AG04450 (cell line): ENCODE results near the gene SLC37A2. TPM values are rescaled to one million over a fixed set of nuclear protein-coding genes. Genes with fewer than 3 reads are reported as not detected.
A peak's percentile ranks its signal among the peaks of the same experiment; 100 is the strongest.

Experiments used
- CTCF ChIA-PET: fragments of 300-600, 350-600 bp; formaldehyde crosslinking; extraction: SDS; loops from one replicate; lab custom pipeline; 2022; ENCODE audit warnings: antibody characterized with exemption, inconsistent platforms; lab: Charles Lee
- POLR2A ChIA-PET: fragments of 350-600 bp; formaldehyde crosslinking; extraction: SDS; loops from one replicate; lab custom pipeline; 2021; ENCODE audit warnings: antibody characterized with exemption, inconsistent platforms; lab: Yijun Ruan, JAX
- DNase-seq: peaks from one replicate; pipeline ENCODE4 v3.0.0-alpha.2; 2011; ENCODE audit warnings: low read depth, low spot score
- H3K27ac ChIP-seq: one replicate; pipeline ENCODE4 v1.5.1; 2012; ENCODE audit warnings: low read depth, low read length, control low read depth
- H3K27me3 ChIP-seq: one replicate; pipeline ENCODE4 v1.6.0; 2012; ENCODE audit warnings: low read length; ENCODE audit not compliant: control insufficient read depth, insufficient read depth
- H3K4me3 ChIP-seq: 2 replicates; pipeline ENCODE4 v1.5.1; 2011; ENCODE audit warnings: mild to moderate bottlenecking, low read depth, low read length, control low read depth
- H3K9me3 ChIP-seq: 2 replicates; pipeline ENCODE4 v1.5.1; 2012; ENCODE audit warnings: low read length; ENCODE audit not compliant: control insufficient read depth, insufficient read depth
- CTCF ChIP-seq: IDR thresholded peaks from 2 replicates; pipeline ENCODE4 v1.5.1; 2011; ENCODE audit warnings: low read depth, low read length, control low read depth, inconsistent platforms
- polyA plus RNA-seq: library from polyadenylated mRNA; depleted of rRNA; stranded (reverse); fragments of >200 nt; gene quantifications from 2 replicates; pipeline ENCODE4 v1.2.3, GENCODE V29; 2011

The SLC37A2 gene
- polyA plus RNA-seq, 1 experiment = 0.79 TPM

GRCh38 chr11:125102510-125102909, 39.4 kb downstream of the SLC37A2 start:
- Histone ChIP-seq H3K27me3 (no peaks in the 10 kb centered on the region), H3K9me3 (peaks cover 3% of the 10 kb centered on the region; the same call in 1 of the 2 replicates), H3K27ac (no peak overlapping the region), H3K4me3 (no peak overlapping the region)
- no peak for TF ChIP-seq CTCF
- ChIA-PET CTCF (interaction anchor here (0.9 to 2.1 kb wide), 3 partner anchors 12 to 243 kb away, joined by 4 to 7 read pairs (median 6); no protein-coding TSS in a partner anchor), POLR2A (no interaction called here)
- DNase-seq = no peak

- Histone ChIP-seq H3K27ac (no peak overlapping the region), H3K27me3 (no peaks in the 10 kb centered on the region), H3K4me3 (no peak overlapping the region), H3K9me3 (peaks cover 3% of the 10 kb centered on the region; the same call in 1 of the 2 replicates)
- DNase-seq = no peak
- TF ChIP-seq CTCF = no peak
- ChIA-PET POLR2A (interaction anchor here (0.5 kb wide), 1 partner anchor 545 kb away, joined by 3 read pairs; no protein-coding TSS in a partner anchor), CTCF (interaction anchor here (1.1 to 4.4 kb wide), 5 partner anchors 15 to 243 kb away, joined by 3 to 30 read pairs (median 8); no protein-coding TSS in a partner anchor)
Observed at GRCh38 chr11:125105926-125106325, 42.8 kb downstream of the SLC37A2 start.

GRCh38 chr11:125108469-125108868, 45.4 kb downstream of the SLC37A2 start:
- Histone ChIP-seq H3K27me3 (no peaks in the 10 kb centered on the region), H3K27ac (no peak overlapping the region), H3K4me3 (no peak overlapping the region), H3K9me3 (no peaks in the 10 kb centered on the region; the same call in 1 of the 2 replicates)
- POLR2A ChIA-PET = interaction anchor here (0.6 kb wide), 1 partner anchor 20 kb away, joined by 3 read pairs; no protein-coding TSS in a partner anchor
- CTCF ChIA-PET = interaction anchor here (0.6 to 4.4 kb wide), 3 partner anchors 18 to 240 kb away, joined by 3 to 30 read pairs (median 4); no protein-coding TSS in a partner anchor
- TF ChIP-seq CTCF = no peak
- no peak for DNase-seq

- POLR2A ChIA-PET = interaction anchor here (0.6 kb wide), 1 partner anchor 156 kb away, joined by 3 read pairs; the partner anchor contains the start of gene CCDC15
Observed at GRCh38 chr11:125110506-125110905, 47.4 kb downstream of the SLC37A2 start.

More at GRCh38 chr11:125110506-125110905, 47.4 kb downstream of the SLC37A2 start:
- TF ChIP-seq CTCF = no peak
- Histone ChIP-seq H3K9me3 (no peaks in the 10 kb centered on the region; the same call in 1 of the 2 replicates), H3K27ac (no peak overlapping the region), H3K4me3 (peak overlapping the region; percentile 93), H3K27me3 (no peaks in the 10 kb centered on the region)
- CTCF ChIA-PET = interaction anchor here (0.9 to 2.4 kb wide), 7 partner anchors 19 to 319 kb away, joined by 3 to 19 read pairs (median 4); no protein-coding TSS in a partner anchor
- no peak for DNase-seq
